ENCODE results near the gene CYP39A1.

GRCh38 chr6:46526607-46527006 lies 126.0 kb downstream of the CYP39A1 start:
- TF ChIP-seq GATA3 (IDR thresholded peaks at IDR 0.05; ENCODE audit: low read depth, low read length) (no peak), GATA2 (IDR thresholded peaks at IDR 0.05; ENCODE audit: low read depth, low read length) (no peak)

Data from SH-SY5Y (cell line).